Left lung (tissue), 10 donors: ENCODE results near the gene TMEM181. TPM values are rescaled to one million over a fixed set of nuclear protein-coding genes. Genes with fewer than 3 reads are reported as not detected.
"Not testable (repeated sequence)": the region's sequence is repeated elsewhere in the genome, so short reads cannot be mapped to it uniquely, and the experiment has no call there.

ENCODE experiments used
- ATAC-seq: fragments of 200-7000 bp; cut with Tn5 transposase; one replicate; pipeline ENCODE4 v1.9.1; 2020; ENCODE audit warnings: moderate library complexity
- DNase-seq, 4 donors: peaks; one replicate each; pipeline ENCODE4 v3.0.0-alpha.2; 2013 to 2020
- H3K27ac ChIP-seq, 2 donors: fragments of 200-600 bp; sonication (generic) in 1 of 2; one replicate each; pipeline versions ENCODE4 v1.5.0 to v1.8.0; 2020 to 2021
- H3K27me3 ChIP-seq, 2 donors: fragments of 200-600 bp; sonication (generic) in 1 of 2; one replicate each; pipeline versions ENCODE4 v1.5.0 to v1.8.0; 2020 to 2021
- H3K36me3 ChIP-seq, 2 donors: fragments of 200-600 bp; sonication (generic) in 1 of 2; one replicate each; pipeline versions ENCODE4 v1.5.0 to v1.8.0; 2020 to 2021
- H3K4me1 ChIP-seq, 2 donors: fragments of 200-600 bp; one replicate each; pipeline ENCODE4 v1.8.0; 2021
- H3K4me3 ChIP-seq, 2 donors: fragments of 200-600 bp; sonication (generic) in 1 of 2; one replicate each; pipeline versions ENCODE4 v1.5.0 to v1.8.0; 2020 to 2021; ENCODE audit warnings: mild to moderate bottlenecking in 1 of 2
- H3K9me3 ChIP-seq, 2 donors: fragments of 200-600 bp; sonication (generic) in 1 of 2; one replicate each; pipeline versions ENCODE4 v1.5.0 to v1.8.0; 2020 to 2021
- intact Hi-C, 2 donors: fragments of 100-400 bp; cut with DNase I; formaldehyde crosslinking; loops; one replicate each; pipeline versions ENCODE4 v1.11.2 to v1.14.2; 2022
- polyA plus RNA-seq, 6 donors: library from polyadenylated mRNA; unstranded; fragments of 120-200 nt; gene quantifications; one replicate each; pipeline ENCODE4 v1.2.1, GENCODE V29; 2013; ENCODE audit not compliant: insufficient read length in 6 of 6
- total RNA-seq, 2 donors: library from RNA; stranded (reverse); fragmentation: NEBNext Ultra II Directional; extraction: Animal tissue kit (Norgen Biotek cat#: 25700); gene quantifications; one replicate each; pipeline ENCODE4 v1.2.1, GENCODE V29; 2021
- TF ChIP-seq, protein P1 (sequence below), 2 donors: fragments of 200-600 bp; sonication (generic) in 1 of 2; IDR thresholded peaks; one replicate each; pipeline versions ENCODE4 v1.5.0 to v1.8.0; 2021; ENCODE audit warnings: antibody characterized with exemption in 2 of 2
- donor health status: DM: no; HTN: yes; CAD: no.
- donor health status: DM: no; HTN: no; CAD: no.

The TMEM181 gene
- total and polyA plus RNA-seq, 8 donors = 29.9 to 37.0 (median 31.4) TPM

DNA sequence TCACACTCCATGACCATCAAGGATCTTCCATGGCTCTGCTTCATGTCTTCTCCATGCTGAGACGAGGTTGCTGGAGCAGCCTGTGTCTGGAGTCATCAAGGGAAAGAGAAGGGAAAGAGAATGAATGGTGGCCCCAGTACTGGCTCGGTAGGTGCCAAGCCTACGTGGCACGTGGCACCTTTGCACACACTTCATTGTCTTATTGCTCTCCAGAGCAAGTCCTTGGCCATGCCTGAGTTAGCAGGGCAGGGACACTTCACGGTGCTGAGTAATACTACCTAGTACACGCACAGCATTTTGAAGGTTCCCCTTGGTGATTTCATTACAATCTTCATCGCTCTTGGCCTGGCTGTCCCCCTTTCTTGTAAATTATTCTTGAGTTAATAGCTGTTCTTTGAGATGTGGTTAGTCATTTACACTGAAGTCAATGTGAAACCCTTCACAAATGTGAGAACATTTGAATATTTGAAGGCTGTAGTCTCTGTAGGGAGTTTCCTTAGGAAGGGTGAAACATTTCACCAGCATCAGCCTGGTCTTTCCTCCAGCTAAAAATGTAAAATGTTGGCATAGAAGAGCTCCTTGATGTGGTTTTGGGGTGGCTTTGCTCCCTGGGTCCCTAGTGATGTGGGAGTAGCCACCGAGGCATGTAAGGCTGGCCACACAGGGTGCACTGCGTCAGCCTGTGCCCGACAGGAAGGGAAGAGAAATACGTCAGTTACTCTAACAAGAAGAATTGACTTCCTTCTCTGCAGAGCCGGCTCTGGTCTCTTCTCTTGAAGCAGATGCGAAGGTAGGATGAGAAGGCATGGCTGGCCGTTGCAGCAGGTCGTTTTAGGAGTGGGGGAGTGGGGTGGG, 89.6 kb downstream of the TMEM181 start, which contains the start of gene SYTL3:
Gene SYTL3 (plus strand): TSS at position 766 of the 855 bp plus-strand sequence. CDS start 13,215 bp downstream, outside the sequence.
- ATAC-seq (peak; percentile 52), DNase-seq (peak in 2 of 4 donors; percentile 84 to 86)
- peak within 1 kb of the TSS; percentile 82 to 88 for H3K27ac ChIP-seq
- H3K36me3 ChIP-seq = no peaks in the 10 kb centered on the region
- TF ChIP-seq, protein P1, sequence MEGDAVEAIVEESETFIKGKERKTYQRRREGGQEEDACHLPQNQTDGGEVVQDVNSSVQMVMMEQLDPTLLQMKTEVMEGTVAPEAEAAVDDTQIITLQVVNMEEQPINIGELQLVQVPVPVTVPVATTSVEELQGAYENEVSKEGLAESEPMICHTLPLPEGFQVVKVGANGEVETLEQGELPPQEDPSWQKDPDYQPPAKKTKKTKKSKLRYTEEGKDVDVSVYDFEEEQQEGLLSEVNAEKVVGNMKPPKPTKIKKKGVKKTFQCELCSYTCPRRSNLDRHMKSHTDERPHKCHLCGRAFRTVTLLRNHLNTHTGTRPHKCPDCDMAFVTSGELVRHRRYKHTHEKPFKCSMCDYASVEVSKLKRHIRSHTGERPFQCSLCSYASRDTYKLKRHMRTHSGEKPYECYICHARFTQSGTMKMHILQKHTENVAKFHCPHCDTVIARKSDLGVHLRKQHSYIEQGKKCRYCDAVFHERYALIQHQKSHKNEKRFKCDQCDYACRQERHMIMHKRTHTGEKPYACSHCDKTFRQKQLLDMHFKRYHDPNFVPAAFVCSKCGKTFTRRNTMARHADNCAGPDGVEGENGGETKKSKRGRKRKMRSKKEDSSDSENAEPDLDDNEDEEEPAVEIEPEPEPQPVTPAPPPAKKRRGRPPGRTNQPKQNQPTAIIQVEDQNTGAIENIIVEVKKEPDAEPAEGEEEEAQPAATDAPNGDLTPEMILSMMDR (IDR thresholded peaks at IDR 0.05) = no peak
- peaks cover under 1 to 74% of the 10 kb centered on the region in 2 donors for H3K4me1 ChIP-seq
- intact Hi-C loops = no loop called here
- peak within 1 kb of the TSS in 1 of 2 donors; percentile 5 for H3K4me3 ChIP-seq
- no peaks in the 10 kb centered on the region for H3K9me3 ChIP-seq
- H3K27me3 ChIP-seq = no peaks in the 10 kb centered on the region

GRCh38 chr6:158651981-158652737, 92.3 kb downstream of the TMEM181 start:
- Histone ChIP-seq H3K27ac (peak overlapping the region in 1 of 2 donors; percentile 85), H3K4me1 (peaks cover 6 to 82% of the 10 kb centered on the region in 2 donors)
- H3K36me3 ChIP-seq, H3K27me3 ChIP-seq, H3K9me3 ChIP-seq, intact Hi-C loops, ATAC-seq, H3K4me3 ChIP-seq, DNase-seq: not testable (repeated sequence)

GRCh38 chr6:158653577-158654354, 93.9 kb downstream of the TMEM181 start:
- no peak for ATAC-seq
- intact Hi-C loops = no loop called here

DNA sequence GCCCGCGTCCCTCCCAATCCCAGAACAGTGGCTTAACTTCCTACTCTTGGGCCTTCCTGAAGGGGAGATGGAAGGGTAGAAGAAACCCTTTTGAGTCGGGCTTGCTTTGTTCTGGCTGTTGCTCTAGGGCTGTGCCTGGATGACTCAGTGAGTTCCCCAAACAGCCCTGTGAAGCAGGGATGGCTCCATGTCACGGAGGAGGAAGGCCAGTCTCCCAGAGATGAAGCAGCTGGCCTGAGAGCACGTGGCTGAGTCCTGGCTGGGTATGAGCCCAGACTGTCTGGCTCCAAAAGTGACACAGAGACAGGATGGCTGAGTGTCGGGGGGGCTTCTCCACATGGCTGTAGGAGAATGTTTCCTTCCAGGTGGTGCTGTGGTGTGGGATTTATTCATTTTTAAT, 94.6 kb downstream of the TMEM181 start:
- Histone ChIP-seq H3K4me1 (peaks cover 6 to 67% of the 10 kb centered on the region in 2 donors), H3K36me3 (no peaks in the 10 kb centered on the region), H3K9me3 (no peaks in the 10 kb centered on the region), H3K27me3 (no peaks in the 10 kb centered on the region), H3K4me3 (no peak overlapping the region), H3K27ac (peak overlapping the region; percentile 80 to 85)
- ATAC-seq = peak; percentile 63
- peak; percentile 42 to 88 (median 74) for DNase-seq
- TF ChIP-seq, protein P1 (IDR thresholded peaks at IDR 0.05) = no peak
- intact Hi-C loops = no loop called here

More at GRCh38 chr6:158653577-158654354, 93.9 kb downstream of the TMEM181 start:
- TF ChIP-seq, protein P1 (IDR thresholded peaks at IDR 0.05) = no peak
- H3K4me3 ChIP-seq = no peak overlapping the region
- no peak for DNase-seq
- peaks cover 6 to 74% of the 10 kb centered on the region in 2 donors for H3K4me1 ChIP-seq
- no peaks in the 10 kb centered on the region for H3K27me3 ChIP-seq
- H3K27ac ChIP-seq = peak overlapping the region; percentile 80 to 85
- no peaks in the 10 kb centered on the region for H3K9me3 ChIP-seq
- H3K36me3 ChIP-seq = no peaks in the 10 kb centered on the region

DNA sequence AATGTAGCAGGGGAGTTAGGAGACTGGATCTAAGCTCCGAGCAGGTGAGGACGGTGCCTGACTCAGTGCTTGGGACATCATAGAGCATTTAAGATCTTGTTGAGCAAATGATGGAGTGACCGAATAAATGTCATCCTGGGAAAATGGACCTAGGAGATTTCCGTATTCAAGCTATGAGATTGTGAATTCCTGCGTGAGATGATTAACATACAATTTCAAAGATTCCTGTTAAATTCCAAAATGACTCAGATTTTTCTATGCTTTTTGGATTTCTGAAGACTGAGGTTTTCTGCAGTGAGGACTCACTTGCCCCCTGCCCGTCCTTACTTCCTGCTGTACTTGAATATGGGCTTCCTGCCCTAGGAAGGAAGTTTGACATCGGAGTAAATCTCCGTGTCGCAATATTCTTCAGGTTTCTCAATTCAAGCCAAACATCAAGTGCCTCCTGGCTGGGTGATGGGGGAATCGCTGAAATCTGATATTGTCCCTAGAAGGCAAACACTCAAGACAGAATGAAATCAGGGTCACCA, 95.1 kb downstream of the TMEM181 start:
- H3K9me3 ChIP-seq = no peaks in the 10 kb centered on the region
- intact Hi-C loops = no loop called here
- TF ChIP-seq, protein P1 (IDR thresholded peaks at IDR 0.05) = no peak
- no peaks in the 10 kb centered on the region for H3K27me3 ChIP-seq
- peaks cover 6 to 65% of the 10 kb centered on the region in 2 donors for H3K4me1 ChIP-seq
- peak in 1 of 4 donors; percentile 79 for DNase-seq
- H3K4me3 ChIP-seq = no peak overlapping the region
- ATAC-seq = peak; percentile 49
- peak overlapping the region; percentile 80 to 85 for H3K27ac ChIP-seq
- H3K36me3 ChIP-seq = no peaks in the 10 kb centered on the region
